Peyer's patch (tissue), 4 donors: ENCODE measurements around the gene RBPJ. TPM values are rescaled to one million over a fixed set of nuclear protein-coding genes. Genes with fewer than 3 reads are reported as not detected.

Experiments used
- DNase-seq, 3 donors: peaks; one replicate each; pipeline ENCODE4 v3.0.0-alpha.2; 2017 to 2019
- H3K27ac ChIP-seq, 4 donors: fragments of 200-600 bp; sonication (generic); one replicate each; pipeline ENCODE4 v1.5.1; 2016 to 2019
- H3K27me3 ChIP-seq, 2 donors: fragments of 200-600 bp; sonication (generic); one replicate each; pipeline ENCODE4 v1.5.1; 2019
- H3K36me3 ChIP-seq, 3 donors: fragments of 200-600 bp; sonication (generic); one replicate each; pipeline ENCODE4 v1.5.1; 2016 to 2019
- H3K4me1 ChIP-seq, 4 donors: fragments of 200-600 bp; sonication (generic); one replicate each; pipeline ENCODE4 v1.5.1; 2016 to 2019
- H3K4me3 ChIP-seq, 4 donors: fragments of 200-600 bp; sonication (generic); 1 replicate in 3 of 4; 2 replicates in 1 of 4; pipeline ENCODE4 v1.5.1; 2016 to 2019; ENCODE audit warnings: mild to moderate bottlenecking in 1 of 4
- H3K9me3 ChIP-seq, 4 donors: fragments of 200-600 bp; sonication (generic); one replicate each; pipeline ENCODE4 v1.5.1; 2016 to 2019; ENCODE audit warnings: mild to moderate bottlenecking in 1 of 4
- POLR2A ChIP-seq, 2 donors: fragments of 450-650 bp; IDR thresholded peaks; one replicate each; pipeline ENCODE4 v1.5.1; 2017; ENCODE audit warnings: antibody characterized with exemption in 2 of 2, mild to moderate bottlenecking in 2 of 2, moderate library complexity in 2 of 2
- total RNA-seq, 4 donors: library from RNA; depleted of rRNA; stranded (reverse); fragments of >200 nt; gene quantifications; one replicate each; pipeline ENCODE4 v1.1.0, GENCODE V29; 2016
- TF ChIP-seq, protein P1 (sequence below), 6 experiments: fragments of 450-650 bp in 4 of 6; fragments of 200-600 bp in 2 of 6; sonication (generic) in 1 of 6; IDR thresholded peaks; one replicate each; pipeline ENCODE4 v1.5.1; 2017 to 2019; ENCODE audit warnings: antibody characterized with exemption in 6 of 6, mild to moderate bottlenecking in 3 of 6, moderate library complexity in 1 of 6

Gene RBPJ
- total RNA-seq, 4 donors from 2014 or later: 27.6 to 105 (median 42.8) TPM

DNA sequence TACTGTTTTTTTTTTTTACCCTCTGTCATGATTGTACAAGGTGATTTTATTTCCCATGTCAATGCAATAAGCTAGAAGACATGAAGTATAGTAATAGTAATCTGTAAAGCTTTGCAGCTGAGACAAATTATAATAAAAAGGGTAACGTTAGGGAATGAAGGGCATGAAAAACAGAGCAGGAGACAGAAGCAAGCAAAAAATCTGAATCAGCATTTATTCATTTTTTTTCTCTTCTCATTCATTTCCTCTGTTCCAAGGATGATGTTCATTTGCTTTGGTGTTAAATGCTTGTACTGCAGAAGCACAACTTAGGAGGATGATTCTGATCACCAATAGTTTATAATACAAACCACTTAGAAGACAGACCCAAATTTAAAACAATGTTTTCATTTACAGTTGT, 105.1 kb downstream of the RBPJ start:
- TF ChIP-seq, protein P1, sequence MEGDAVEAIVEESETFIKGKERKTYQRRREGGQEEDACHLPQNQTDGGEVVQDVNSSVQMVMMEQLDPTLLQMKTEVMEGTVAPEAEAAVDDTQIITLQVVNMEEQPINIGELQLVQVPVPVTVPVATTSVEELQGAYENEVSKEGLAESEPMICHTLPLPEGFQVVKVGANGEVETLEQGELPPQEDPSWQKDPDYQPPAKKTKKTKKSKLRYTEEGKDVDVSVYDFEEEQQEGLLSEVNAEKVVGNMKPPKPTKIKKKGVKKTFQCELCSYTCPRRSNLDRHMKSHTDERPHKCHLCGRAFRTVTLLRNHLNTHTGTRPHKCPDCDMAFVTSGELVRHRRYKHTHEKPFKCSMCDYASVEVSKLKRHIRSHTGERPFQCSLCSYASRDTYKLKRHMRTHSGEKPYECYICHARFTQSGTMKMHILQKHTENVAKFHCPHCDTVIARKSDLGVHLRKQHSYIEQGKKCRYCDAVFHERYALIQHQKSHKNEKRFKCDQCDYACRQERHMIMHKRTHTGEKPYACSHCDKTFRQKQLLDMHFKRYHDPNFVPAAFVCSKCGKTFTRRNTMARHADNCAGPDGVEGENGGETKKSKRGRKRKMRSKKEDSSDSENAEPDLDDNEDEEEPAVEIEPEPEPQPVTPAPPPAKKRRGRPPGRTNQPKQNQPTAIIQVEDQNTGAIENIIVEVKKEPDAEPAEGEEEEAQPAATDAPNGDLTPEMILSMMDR (IDR thresholded peaks at IDR 0.05): no peak
- no peaks in the 10 kb centered on the region for H3K4me1 ChIP-seq
- no peaks in the 10 kb centered on the region for H3K27me3 ChIP-seq
- no peak for DNase-seq
- H3K27ac ChIP-seq: no peak overlapping the region
- peaks cover 0 to 74% (median 0%) of the 10 kb centered on the region in 3 donors for H3K36me3 ChIP-seq
- H3K9me3 ChIP-seq: no peaks in the 10 kb centered on the region
- H3K4me3 ChIP-seq: no peak overlapping the region

DNA sequence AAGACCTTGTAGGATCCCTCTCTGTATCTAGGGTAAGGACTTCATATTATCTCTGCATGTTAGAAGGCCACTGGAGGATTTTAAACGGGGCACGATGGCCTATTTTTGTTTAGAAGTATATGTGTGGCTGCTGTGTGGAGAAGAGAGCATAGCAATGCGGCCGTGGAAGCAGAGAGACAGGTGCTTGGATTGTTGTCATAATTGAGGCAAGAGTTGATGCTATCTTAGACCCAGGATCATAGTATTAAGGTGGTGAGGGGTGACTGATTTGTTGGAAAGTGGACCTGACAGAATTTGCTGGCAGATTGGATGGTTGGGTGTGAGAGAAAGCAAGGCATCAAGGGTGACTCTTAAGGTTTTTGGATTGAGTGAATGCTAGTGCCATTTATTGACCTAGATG, 106.1 kb downstream of the RBPJ start:
- H3K36me3 ChIP-seq: peaks cover 0 to 73% (median 0%) of the 10 kb centered on the region in 3 donors
- no peaks in the 10 kb centered on the region for H3K27me3 ChIP-seq
- TF ChIP-seq, protein P1 (IDR thresholded peaks at IDR 0.05): no peak
- TF ChIP-seq POLR2A (IDR thresholded peaks at IDR 0.05): no peak
- no peak for DNase-seq
- no peaks in the 10 kb centered on the region for H3K9me3 ChIP-seq
- H3K4me3 ChIP-seq: no peak overlapping the region
- H3K27ac ChIP-seq: no peak overlapping the region
- no peaks in the 10 kb centered on the region for H3K4me1 ChIP-seq

DNA sequence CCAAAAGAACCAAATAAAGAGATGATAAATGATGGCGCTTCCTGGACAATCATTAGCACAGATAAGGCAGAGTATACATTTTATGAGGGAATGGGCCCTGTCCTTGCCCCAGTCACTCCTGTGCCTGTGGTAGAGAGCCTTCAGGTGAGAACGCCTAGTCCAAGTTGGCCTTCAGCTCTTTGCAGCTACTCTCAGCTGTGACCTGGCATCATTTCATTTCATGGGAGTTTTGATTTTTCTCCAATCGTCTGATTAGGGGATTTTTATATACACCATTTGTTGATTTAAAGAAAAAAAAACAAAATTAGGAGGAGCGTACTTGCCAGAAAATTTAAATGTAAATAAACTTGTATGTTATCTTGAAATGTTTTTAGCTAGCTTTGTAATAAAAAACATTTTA, 109.1 kb downstream of the RBPJ start:
- Histone ChIP-seq H3K9me3 (no peaks in the 10 kb centered on the region), H3K36me3 (peaks cover 0 to 61% (median 0%) of the 10 kb centered on the region in 3 donors), H3K27me3 (no peaks in the 10 kb centered on the region), H3K4me1 (no peaks in the 10 kb centered on the region), H3K4me3 (no peak overlapping the region), H3K27ac (no peak overlapping the region)
- TF ChIP-seq, protein P1 (IDR thresholded peaks at IDR 0.05): no peak
- TF ChIP-seq POLR2A (IDR thresholded peaks at IDR 0.05): no peak
- no peak for DNase-seq

DNA sequence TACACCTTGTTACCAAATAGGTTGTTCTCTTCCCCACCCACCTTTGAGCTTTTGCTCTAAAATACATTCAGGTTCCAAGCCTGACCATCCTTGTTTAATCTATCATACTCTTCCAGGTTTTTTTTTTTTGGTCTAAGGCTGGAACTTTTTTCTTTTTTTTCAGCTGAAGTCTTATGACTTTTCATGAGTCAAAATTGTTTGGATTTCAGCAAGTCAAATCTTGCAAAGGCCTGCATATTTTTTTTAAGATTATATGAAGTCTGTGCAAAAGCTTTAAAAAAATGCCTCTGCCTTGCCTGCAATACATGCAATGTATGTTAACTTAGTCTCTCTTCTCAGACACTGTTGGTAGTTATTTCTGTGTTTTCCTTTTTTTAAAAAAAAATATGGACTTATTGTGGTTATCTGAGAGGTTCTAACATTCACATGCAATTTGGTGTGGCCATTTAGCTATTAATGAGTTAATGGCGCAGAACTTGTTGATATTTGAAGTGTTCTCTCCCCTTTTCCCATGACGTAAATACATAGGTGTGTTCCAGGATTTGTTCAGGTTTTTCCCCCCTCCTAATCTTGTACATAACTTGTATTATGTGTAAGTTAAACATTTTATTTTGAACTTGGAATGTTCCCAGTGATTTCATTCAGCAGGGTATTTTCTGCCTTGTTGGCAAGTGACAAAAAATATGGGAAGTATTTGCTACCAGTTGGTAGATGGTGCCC, 110.8 kb downstream of the RBPJ start:
- no peak overlapping the region for H3K27ac ChIP-seq
- TF ChIP-seq POLR2A (IDR thresholded peaks at IDR 0.05): no peak
- TF ChIP-seq, protein P1 (IDR thresholded peaks at IDR 0.05): no peak
- H3K4me1 ChIP-seq: no peaks in the 10 kb centered on the region
- H3K9me3 ChIP-seq: no peaks in the 10 kb centered on the region
- H3K4me3 ChIP-seq: no peak overlapping the region
- no peaks in the 10 kb centered on the region for H3K27me3 ChIP-seq
- H3K36me3 ChIP-seq: peaks cover 0 to 54% (median 0%) of the 10 kb centered on the region in 3 donors
- DNase-seq: no peak

DNA sequence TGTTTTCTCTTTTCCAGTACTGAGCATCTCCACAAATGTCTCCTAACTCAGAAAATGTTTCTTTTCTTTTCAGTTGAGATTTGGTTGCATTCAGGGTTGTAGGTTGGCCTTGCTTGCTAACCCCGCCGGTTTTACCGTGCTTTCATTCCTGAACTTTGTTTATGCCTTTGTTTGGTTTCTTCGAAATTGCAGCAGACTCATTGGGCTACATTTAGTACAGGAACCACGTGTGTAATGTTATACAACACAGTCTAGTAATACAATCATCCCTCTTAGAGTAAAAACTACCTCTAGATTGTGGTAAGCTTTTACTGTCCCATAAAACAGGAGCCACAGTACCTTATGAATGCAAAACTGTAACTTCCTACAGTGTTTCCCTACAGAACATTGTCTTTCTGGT, 111.6 kb downstream of the RBPJ start:
- Histone ChIP-seq H3K4me1 (no peaks in the 10 kb centered on the region), H3K9me3 (no peaks in the 10 kb centered on the region), H3K4me3 (no peak overlapping the region), H3K27ac (no peak overlapping the region), H3K36me3 (peaks cover 0 to 54% (median 0%) of the 10 kb centered on the region in 3 donors), H3K27me3 (no peaks in the 10 kb centered on the region)
- DNase-seq: no peak
- TF ChIP-seq, protein P1 (IDR thresholded peaks at IDR 0.05): no peak
- no peak for TF ChIP-seq POLR2A (IDR thresholded peaks at IDR 0.05)
